Mucosa of descending colon (tissue), 3 donors: Measurements from ENCODE around the gene NCBP3. TPM values are rescaled to one million over a fixed set of nuclear protein-coding genes. Genes with fewer than 3 reads are reported as not detected.

ENCODE experiments used
- ATAC-seq: fragments of 200-7000 bp; cut with Tn5 transposase; one replicate; pipeline ENCODE4 v1.9.1; 2020; ENCODE audit warnings: mild to moderate bottlenecking, moderate library complexity
- DNase-seq, 3 donors: peaks; one replicate each; pipeline ENCODE4 v3.0.0-alpha.2; 2020
- H3K36me3 ChIP-seq: fragments of 200-600 bp; one replicate; pipeline ENCODE4 v1.8.0; 2021; ENCODE audit warnings: low read depth, mild to moderate bottlenecking
- H3K4me1 ChIP-seq: fragments of 200-600 bp; one replicate; pipeline ENCODE4 v1.8.0; 2021; ENCODE audit warnings: low read depth, mild to moderate bottlenecking
- H3K4me3 ChIP-seq: fragments of 200-600 bp; one replicate; pipeline ENCODE4 v1.8.0; 2021; ENCODE audit warnings: mild to moderate bottlenecking
- H3K9me3 ChIP-seq: fragments of 200-600 bp; one replicate; pipeline ENCODE4 v1.8.0; 2021; ENCODE audit warnings: mild to moderate bottlenecking
- CTCF ChIP-seq: fragments of 200-600 bp; IDR thresholded peaks from one replicate; pipeline ENCODE4 v1.8.0; 2022; ENCODE audit warnings: antibody characterized with exemption, mild to moderate bottlenecking
- intact Hi-C, 2 donors: fragments of 100-400 bp; cut with DNase I in 1 of 2; cut with micrococcal nuclease in 1 of 2; formaldehyde crosslinking; loops; one replicate each; pipeline versions ENCODE4 v1.11.0 to v1.11.1; 2022; cut with DNase I, micrococcal nuclease
- total RNA-seq, 3 donors: library from RNA; stranded (reverse); fragmentation: NEBNext Ultra II Directional in 2 of 3; extraction: Animal tissue kit (Norgen Biotek cat#: 25700) in 2 of 3; gene quantifications; one replicate each; pipeline versions ENCODE4 v1.2.1 to v1.2.4, GENCODE V29; 2021 to 2023
- donor health status: DM: no; HTN: no; CAD: no; lungs with moderate emphysema.
- donor health status: DM: no; HTN: no; CAD: no.
- donor health status: DM: no; HTN: yes; CAD: no.

The NCBP3 gene
- total RNA-seq, 3 donors from 2014 or later: 39.4 to 50.5 (median 44.7) TPM

- no peak for ATAC-seq
- no peaks in the 10 kb centered on the region for H3K4me1 ChIP-seq
- no peaks in the 10 kb centered on the region for H3K36me3 ChIP-seq
- TF ChIP-seq CTCF: no peak
- H3K9me3 ChIP-seq: no peaks in the 10 kb centered on the region
- DNase-seq: no peak
- H3K4me3 ChIP-seq: no peak overlapping the region
- intact Hi-C loops: no loop called here
Measured at GRCh38 chr17:3814361-3814760, 31.7 kb downstream of the NCBP3 start.

GRCh38 chr17:3813171-3813570, 32.9 kb downstream of the NCBP3 start:
- no peaks in the 10 kb centered on the region for H3K36me3 ChIP-seq
- no peaks in the 10 kb centered on the region for H3K9me3 ChIP-seq
- ATAC-seq: no peak
- no peak for TF ChIP-seq CTCF
- intact Hi-C loops: no loop called here
- H3K4me3 ChIP-seq: no peak overlapping the region
- DNase-seq: no peak
- H3K4me1 ChIP-seq: no peaks in the 10 kb centered on the region

- ATAC-seq (no peak), DNase-seq (no peak)
- intact Hi-C loops: no loop called here
- no peak for TF ChIP-seq CTCF
- no peak overlapping the region for H3K4me3 ChIP-seq
- H3K4me1 ChIP-seq: no peaks in the 10 kb centered on the region
- H3K36me3 ChIP-seq: no peaks in the 10 kb centered on the region
- H3K9me3 ChIP-seq: no peaks in the 10 kb centered on the region
Measured at GRCh38 chr17:3812771-3813170, 33.3 kb downstream of the NCBP3 start.

- Histone ChIP-seq H3K9me3 (no peaks in the 10 kb centered on the region), H3K4me1 (no peaks in the 10 kb centered on the region), H3K4me3 (no peak overlapping the region), H3K36me3 (no peaks in the 10 kb centered on the region)
- ATAC-seq (no peak), DNase-seq (no peak)
- TF ChIP-seq CTCF: no peak
- intact Hi-C loops: no loop called here
Measured at GRCh38 chr17:3812284-3812683, 33.8 kb downstream of the NCBP3 start.

- Histone ChIP-seq H3K4me1 (no peaks in the 10 kb centered on the region), H3K9me3 (no peaks in the 10 kb centered on the region), H3K4me3 (no peak overlapping the region), H3K36me3 (no peaks in the 10 kb centered on the region)
- ATAC-seq (no peak), DNase-seq (no peak)
- intact Hi-C loops: no loop called here
- no peak for TF ChIP-seq CTCF
Measured at GRCh38 chr17:3810019-3810418, 36.0 kb downstream of the NCBP3 start.

- DNase-seq (no peak), ATAC-seq (no peak)
- Histone ChIP-seq H3K36me3 (no peaks in the 10 kb centered on the region), H3K4me1 (no peaks in the 10 kb centered on the region), H3K9me3 (no peaks in the 10 kb centered on the region), H3K4me3 (no peak overlapping the region)
- intact Hi-C loops: no loop called here
- TF ChIP-seq CTCF: no peak
Measured at GRCh38 chr17:3809135-3809534, 36.9 kb downstream of the NCBP3 start.
